ENCODE results near the gene SGPL1. TPM values are rescaled to one million over a fixed set of nuclear protein-coding genes. Genes with fewer than 3 reads are reported as not detected.
A peak's percentile ranks its signal among the peaks of the same experiment; 100 is the strongest.

SGPL1 gene
- total and polyA plus RNA-seq, 12 donors = 3.7 to 20.3 (median 12.6) TPM

- DNase-seq (no peak), ATAC-seq (no peak)
- 48 to 94% methylated on average over 1 of the region's 1 CpG for WGBS, 2 donors
- H3K27ac ChIP-seq = no peak overlapping the region
- H3K27me3 ChIP-seq = no peaks in the 10 kb centered on the region
- intact Hi-C loops (cut with DNase I) = loop anchor here in 6 of 10 donors (2.0 to 10.0 kb wide), 7 partner anchors 62 to 654 kb away; partner anchors contain the start of gene SGPL1 (in 2 of the 6)
- H3K9me3 ChIP-seq = no peaks in the 10 kb centered on the region
- no peak for TF ChIP-seq CTCF (IDR thresholded peaks at IDR 0.05)
- H3K36me3 ChIP-seq = peaks cover 0 to 77% (median 15%) of the 10 kb centered on the region in 9 donors
- H3K4me1 ChIP-seq = peaks cover 0 to 9% (median 0%) of the 10 kb centered on the region in 9 donors
- H3K4me3 ChIP-seq = no peak overlapping the region
Measured at GRCh38 chr10:70879207-70879606, 63.5 kb downstream of the SGPL1 start.

DNA sequence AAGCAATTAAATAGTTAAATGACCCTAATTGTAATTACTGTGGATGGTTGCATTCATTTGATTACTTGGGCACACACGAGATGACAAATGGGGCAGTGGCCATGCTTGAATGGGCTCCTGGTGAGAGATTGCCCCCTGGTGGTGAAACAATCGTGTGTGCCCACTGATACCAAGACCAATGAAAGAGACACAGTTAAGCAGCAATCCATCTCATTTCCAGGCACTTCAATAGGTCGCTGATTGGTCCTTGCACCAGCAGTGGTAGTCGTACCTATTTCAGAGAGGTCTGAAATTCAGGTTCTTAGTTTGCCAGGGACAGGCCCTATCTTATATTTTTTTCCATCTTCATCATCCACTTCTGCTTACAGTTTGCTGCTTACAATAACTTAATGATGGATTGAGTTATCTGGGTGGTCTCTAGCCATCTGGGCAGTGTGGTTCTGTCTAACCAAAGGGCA, 64.4 kb downstream of the SGPL1 start:
- ATAC-seq = peak; percentile 70 to 86 (median 79)
- peak; percentile 77 to 96 (median 93) for TF ChIP-seq CTCF (IDR thresholded peaks at IDR 0.05)
- Histone ChIP-seq H3K9me3 (no peaks in the 10 kb centered on the region), H3K4me3 (no peak overlapping the region), H3K27me3 (no peaks in the 10 kb centered on the region), H3K36me3 (peaks cover 0 to 80% (median 15%) of the 10 kb centered on the region in 9 donors), H3K27ac (no peak overlapping the region), H3K4me1 (peaks cover 0 to 9% (median 0%) of the 10 kb centered on the region in 9 donors)
- WGBS, 2 donors = 9 to 12% methylated on average over 4 of the region's 4 CpGs
- DNase-seq = peak; percentile 55 to 83
- intact Hi-C loops (cut with DNase I) = loop anchor here in 8 of 10 donors (1.0 to 10.0 kb wide), 13 partner anchors 63 to 435 kb away; partner anchors contain the start of genes SGPL1 (in 3 of the 8) and NODAL (in 1 of the 8)

- Histone ChIP-seq H3K27ac (no peak overlapping the region), H3K4me1 (peaks cover 0 to 32% (median 12%) of the 10 kb centered on the region in 9 donors), H3K9me3 (no peaks in the 10 kb centered on the region), H3K27me3 (no peaks in the 10 kb centered on the region), H3K4me3 (no peak overlapping the region), H3K36me3 (peaks cover 0 to 49% (median 15%) of the 10 kb centered on the region in 9 donors)
- no peak for DNase-seq
- 95 to 96% methylated on average over 1 of the region's 1 CpG for WGBS, 2 donors
- no peak for ATAC-seq
- no peak for TF ChIP-seq CTCF (IDR thresholded peaks at IDR 0.05)
- intact Hi-C loops (cut with DNase I) = loop anchor here in 7 of 10 donors (5.0 to 10.0 kb wide), 8 partner anchors 72 to 440 kb away; partner anchors contain the start of gene NODAL (in 1 of the 7)
Measured at GRCh38 chr10:70884741-70885140, 69.0 kb downstream of the SGPL1 start.

- no peak for ATAC-seq
- intact Hi-C loops (cut with DNase I) = loop anchor here in 2 of 10 donors (10.0 kb wide), 2 partner anchors 431 to 441 kb away; partner anchors contain the start of gene NODAL (in 1 of the 2)
- no peak for TF ChIP-seq CTCF (IDR thresholded peaks at IDR 0.05)
- WGBS, 2 donors = 65 to 71% methylated on average over 4 of the region's 4 CpGs
- Histone ChIP-seq H3K4me1 (peaks cover 2 to 37% (median 13%) of the 10 kb centered on the region in 9 donors), H3K4me3 (no peak overlapping the region), H3K27me3 (no peaks in the 10 kb centered on the region), H3K9me3 (no peaks in the 10 kb centered on the region), H3K27ac (peak overlapping the region in 1 of 10 donors; percentile 30), H3K36me3 (peaks cover 0 to 49% (median 15%) of the 10 kb centered on the region in 9 donors)
- no peak for DNase-seq
Measured at GRCh38 chr10:70885481-70885880, 69.7 kb downstream of the SGPL1 start.

Data from heart right ventricle (tissue), 16 donors.